HG03159 (cell line): ENCODE data around the gene AKAP5.
A peak's percentile ranks its signal among the peaks of the same experiment; 100 is the strongest.

Source experiments
- ATAC-seq: cut with Tn5 transposase; IDR thresholded peaks from one replicate; pipeline ENCODE4 v1.9.1; 2021; ENCODE audit warnings: mild to moderate bottlenecking, moderate library complexity; ENCODE audit not compliant: unreplicated experiment

Gene AKAP5, protein sequence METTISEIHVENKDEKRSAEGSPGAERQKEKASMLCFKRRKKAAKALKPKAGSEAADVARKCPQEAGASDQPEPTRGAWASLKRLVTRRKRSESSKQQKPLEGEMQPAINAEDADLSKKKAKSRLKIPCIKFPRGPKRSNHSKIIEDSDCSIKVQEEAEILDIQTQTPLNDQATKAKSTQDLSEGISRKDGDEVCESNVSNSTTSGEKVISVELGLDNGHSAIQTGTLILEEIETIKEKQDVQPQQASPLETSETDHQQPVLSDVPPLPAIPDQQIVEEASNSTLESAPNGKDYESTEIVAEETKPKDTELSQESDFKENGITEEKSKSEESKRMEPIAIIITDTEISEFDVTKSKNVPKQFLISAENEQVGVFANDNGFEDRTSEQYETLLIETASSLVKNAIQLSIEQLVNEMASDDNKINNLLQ

GRCh38 chr14:64465191-64465822 lies at the start of gene AKAP5:
Gene AKAP5, plus strand, starts transcription at chr14:64465499. Its CDS starts 2,896 bp downstream, at chr14:64468395.
- no peak for ATAC-seq

DNA sequence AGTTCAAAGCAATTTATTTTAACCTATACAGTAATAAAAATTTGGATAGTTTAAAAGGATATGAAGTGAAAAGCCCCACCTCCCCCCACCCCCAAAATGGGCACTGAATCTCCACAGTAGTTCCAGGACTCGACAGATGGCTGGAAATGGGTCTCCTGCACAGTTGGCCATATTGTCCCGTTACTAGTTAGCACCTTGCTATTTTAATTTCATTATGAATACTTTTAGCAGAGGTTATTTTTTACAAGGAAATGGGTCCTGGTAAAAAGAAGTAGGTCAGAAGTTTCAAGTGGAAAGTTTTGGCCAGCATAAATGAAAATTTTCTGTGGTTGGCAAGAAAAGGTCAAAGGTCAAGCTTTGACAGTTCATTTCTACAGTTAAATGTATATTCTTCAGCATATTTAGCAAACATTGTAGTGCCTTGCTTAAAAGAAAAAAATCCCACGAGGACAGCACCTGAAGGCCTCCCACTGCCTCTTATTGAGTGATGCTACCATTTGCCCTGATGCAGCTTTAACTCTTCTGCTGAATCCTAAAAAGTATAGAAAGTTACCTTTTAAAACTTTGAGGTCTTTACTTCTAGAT lies 48.9 kb upstream of the AKAP5 start:
- ATAC-seq, result no peak

DNA sequence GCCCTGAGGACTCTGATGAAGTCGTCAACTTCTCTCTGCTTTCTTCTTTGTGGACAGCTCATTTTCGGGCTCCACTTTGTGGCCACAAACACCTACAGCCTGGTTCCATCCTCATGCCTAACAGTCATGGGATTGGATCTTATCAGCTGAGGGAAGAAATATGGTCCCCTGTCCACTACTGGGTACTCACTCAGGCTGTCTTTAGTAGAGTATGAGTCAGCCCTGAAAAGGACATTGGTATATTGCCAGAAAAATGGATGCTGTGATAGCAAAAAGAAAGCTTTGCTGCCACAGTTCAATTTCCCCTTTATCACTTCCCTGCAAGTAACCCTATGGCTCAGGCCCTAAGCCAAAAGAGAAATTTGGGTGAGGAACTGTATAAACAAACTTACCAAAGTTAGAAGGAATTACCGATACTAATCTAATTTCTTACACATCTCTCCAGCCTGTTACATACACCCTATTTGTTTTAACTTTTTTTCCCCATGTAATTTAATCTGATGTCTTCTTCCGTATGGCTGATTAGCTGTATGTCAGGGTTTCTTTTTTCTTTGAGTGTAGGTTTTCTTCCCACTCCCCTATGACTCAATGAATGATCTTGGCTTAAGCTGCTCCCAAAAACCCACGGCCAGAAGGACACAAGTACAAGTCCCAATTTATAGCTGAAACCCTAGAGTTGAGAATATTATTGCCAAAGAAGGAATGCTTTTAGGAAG lies 48.1 kb upstream of the AKAP5 start:
- no peak for ATAC-seq

GRCh38 chr14:64417771-64418125 lies 47.6 kb upstream of the AKAP5 start:
- ATAC-seq, result no peak

GRCh38 chr14:64419003-64419402 lies 46.3 kb upstream of the AKAP5 start:
- no peak for ATAC-seq

DNA sequence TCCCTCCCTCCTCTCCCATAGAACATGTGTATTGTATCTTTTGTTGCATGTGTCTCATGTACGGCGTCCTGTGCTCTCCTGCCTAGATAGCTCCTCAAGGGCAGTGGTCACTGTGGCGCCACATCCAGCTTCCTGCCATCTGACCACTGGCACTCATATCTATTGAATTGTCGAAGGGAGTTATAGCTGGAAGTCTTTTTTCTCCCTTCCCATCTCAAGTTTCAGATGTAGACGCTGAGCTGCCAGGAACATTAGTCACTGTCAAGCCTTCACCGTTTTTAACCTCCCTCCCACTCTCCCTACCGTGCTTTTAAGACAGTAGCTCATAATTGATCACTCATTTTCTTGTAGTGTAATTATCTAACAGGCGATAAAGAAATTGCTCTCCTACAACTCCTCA lies 44.1 kb upstream of the AKAP5 start:
- no peak for ATAC-seq

- ATAC-seq, result no peak
These were observed 43.3 kb upstream of the AKAP5 start for GRCh38 chr14:64422005-64422404.

DNA sequence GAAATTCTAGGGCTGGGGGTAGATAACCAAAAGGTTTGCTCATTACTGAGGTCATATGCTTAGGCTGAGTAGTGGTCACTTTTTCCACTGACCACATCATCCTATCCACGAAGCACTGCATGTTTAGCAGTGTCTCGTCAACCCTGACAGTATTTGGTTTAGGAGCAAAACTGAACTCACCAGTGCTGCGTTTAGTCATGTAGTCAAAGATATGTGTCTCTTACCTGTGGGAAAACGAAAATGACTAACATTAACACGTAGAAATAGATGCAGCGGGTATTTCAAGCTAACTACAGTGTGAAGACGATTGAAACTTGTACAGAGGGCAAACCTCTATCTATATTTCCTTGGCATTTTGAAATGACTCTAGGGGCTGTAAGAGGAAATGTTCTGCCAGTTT lies 42.5 kb upstream of the AKAP5 start:
- no peak for ATAC-seq

- ATAC-seq, result no peak
These were observed 41.3 kb upstream of the AKAP5 start for GRCh38 chr14:64423987-64424386.

DNA sequence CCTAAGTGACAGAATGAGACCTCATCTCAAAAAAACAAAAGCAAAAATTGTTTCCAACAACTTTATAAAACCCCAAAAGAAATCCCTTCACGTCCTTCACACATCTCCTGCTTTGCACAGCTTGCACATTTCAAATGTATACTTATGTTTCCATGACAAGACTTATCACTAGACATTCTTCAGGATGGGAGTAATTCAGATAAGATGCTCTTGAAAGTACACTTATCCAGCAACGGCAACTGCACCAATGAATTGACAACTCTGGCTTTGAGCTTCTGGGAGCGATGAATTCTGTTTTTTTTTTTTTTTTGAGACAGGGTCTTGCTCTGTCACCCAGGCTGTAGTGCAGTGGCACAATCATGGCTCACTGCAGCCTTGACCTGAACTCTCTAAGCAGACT lies 30.8 kb upstream of the AKAP5 start:
- ATAC-seq, result no peak

GRCh38 chr14:64438181-64438841 lies 27.0 kb upstream of the AKAP5 start:
- no peak for ATAC-seq

DNA sequence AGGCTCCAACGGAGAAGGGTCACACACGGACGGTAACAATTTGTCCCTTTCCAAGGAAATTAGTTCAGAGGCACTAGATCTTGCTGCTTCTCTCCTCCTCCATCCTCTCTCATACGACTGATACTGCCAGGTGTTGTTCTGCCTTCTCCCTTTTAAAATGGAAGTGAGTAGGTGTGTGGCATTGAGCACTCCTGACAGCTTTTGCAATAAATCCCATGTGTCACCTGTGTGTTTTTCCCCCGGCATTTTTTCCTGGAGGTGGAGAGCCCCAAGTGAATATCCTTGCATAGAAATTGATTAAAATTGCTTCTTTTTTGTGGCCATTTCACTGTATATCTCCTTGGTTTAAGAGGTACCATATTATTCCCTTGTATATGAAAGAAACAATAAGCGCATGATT lies 26.2 kb upstream of the AKAP5 start:
- no peak for ATAC-seq

- no peak for ATAC-seq
These were observed 24.8 kb upstream of the AKAP5 start for GRCh38 chr14:64440494-64440893.

- ATAC-seq, result no peak
These were observed 22.9 kb upstream of the AKAP5 start for GRCh38 chr14:64442300-64442988.

DNA sequence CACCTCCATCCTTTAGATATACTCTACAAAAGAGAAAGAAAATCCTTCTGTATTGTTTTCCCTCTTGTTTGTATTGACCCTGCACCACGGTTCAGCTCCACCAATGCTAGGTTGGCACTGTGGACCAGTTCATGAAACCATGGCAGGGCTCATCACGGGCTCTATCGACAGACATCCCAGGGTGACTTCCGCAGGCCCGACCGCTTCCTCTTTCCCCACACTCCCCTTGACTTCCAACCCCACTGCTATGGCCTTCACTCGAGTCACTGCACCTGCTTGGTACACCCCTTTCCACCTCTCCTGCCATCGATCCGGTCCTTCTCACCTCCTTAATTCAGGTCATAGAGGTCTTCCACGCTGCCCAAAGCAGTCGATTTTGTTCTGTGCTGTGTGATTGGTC lies 21.2 kb upstream of the AKAP5 start:
- ATAC-seq, result no peak

DNA sequence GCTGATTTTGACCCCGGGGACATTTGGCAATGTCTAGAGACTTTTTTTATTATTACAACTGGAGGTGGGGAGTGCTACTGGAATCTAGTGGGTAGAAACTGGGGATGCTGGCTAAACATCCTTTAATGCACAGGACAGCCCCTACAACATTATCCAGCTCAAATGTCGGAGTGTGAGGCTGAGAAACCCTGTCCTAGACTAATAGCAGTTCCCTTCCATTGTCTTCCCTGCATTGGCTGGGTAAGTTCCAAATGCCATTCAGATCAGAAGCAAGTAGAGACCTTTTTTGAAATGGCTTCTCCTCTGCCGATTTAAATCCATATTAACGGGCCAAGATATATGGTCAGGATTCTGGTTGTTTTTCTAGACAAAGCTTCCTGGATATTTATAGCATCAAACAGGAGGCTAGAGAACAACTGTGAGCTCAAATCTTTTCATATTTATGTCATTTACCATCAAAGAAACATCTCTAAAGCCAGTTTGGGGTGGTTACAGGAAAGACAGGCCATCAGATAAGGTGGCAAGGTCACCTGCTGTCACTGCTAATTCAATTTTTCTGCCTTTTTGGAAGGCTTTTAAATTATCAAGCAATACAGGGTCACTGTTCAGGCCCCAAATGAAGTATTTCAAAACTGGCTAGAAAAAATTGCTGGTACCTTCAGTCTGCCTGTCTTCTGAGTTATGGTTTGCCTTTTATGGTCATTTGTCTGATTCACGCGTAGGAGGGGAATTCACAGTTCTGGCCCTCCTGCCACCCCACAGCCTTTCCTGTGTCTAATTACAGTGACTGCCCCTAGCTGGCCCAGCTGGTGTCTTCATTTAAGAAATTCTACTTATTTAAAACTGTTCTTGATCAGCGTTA lies 20.1 kb upstream of the AKAP5 start:
- ATAC-seq, result peak; percentile 97

DNA sequence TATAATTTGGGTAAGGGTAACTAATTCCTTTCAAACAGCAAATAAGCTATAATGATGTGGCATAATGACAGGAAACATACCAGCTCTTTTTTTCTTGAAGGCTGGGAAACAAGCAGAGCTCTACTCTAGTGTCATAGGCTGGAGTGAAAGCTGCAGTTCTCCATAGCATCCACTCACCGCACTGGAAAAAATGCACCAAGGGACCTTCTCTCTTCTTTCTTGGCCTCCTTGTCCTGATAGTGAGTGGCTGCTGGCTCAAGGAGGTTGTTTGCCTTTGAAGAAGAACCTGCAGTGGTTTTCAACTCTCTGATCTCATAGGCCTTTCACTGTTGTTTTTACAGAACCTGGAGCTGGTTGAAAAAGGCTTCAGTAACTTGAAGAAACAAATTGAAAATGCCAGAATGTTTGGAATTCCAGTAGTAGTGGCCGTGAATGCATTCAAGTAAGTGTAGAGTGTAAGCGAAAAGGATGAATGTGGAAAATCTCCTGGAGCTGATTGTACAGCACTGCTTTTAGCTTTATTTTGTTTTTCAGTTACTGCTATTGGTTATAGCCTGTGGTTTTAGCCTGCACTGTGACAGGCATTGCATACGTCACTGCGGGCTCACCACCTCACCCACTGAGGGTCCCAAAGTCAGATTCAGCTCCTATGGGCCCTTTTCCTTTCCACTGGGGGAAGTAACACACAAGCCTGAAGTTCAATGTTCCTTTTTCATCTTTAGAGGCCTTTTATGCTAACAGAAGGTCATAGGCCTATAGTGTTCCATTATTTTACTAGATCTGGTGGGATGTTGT lies 17.2 kb upstream of the AKAP5 start:
- ATAC-seq, result no peak

- ATAC-seq, result no peak
These were observed 15.0 kb upstream of the AKAP5 start for GRCh38 chr14:64450255-64450654.

DNA sequence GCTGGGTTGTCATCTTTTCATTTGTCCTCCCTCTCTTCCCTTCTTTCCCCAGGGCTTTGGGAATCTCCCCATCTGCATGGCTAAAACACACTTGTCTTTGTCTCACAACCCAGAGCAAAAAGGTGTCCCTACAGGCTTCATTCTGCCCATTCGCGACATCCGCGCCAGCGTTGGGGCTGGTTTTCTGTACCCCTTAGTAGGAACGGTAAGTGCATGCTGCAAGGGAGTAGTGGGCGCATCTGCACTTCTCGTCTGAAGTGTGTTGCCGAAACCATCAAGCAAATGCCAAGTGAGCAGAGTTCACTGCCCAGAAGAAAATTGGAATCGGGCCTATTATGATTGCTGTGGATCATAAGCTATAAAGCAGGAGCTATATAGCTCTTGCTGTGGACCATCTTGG lies 10.6 kb upstream of the AKAP5 start:
- ATAC-seq, result no peak
